Measurements from ENCODE around the gene SIDT1.

Gene SIDT1

GRCh38 chr3:113546414-113546893 is 14.1 kb downstream of the SIDT1 start:
- DNase-seq: no peak

GRCh38 chr3:113548501-113548900 is 16.1 kb downstream of the SIDT1 start:
- DNase-seq: no peak

GRCh38 chr3:113551820-113552219 is 19.5 kb downstream of the SIDT1 start:
- DNase-seq: no peak

DNA sequence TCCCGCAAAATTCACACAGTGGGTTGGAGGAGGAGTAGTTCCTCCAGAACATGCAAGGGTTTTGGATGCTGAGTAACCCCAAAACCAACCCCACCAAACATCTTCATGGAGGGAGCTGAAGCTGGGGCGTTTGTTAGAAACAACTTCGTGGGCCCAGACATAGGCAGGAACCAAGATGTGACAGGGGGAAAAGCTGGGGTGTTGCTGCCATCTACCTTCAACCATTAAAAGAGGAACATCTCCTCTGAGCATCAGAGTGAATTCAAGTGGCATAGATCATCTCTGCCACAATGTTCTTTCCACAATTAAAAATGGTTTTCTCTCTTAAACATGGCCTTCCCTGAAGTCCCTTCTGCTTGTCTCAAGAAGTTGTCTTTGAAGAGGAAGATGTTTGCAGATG is 20.5 kb downstream of the SIDT1 start:
- DNase-seq: no peak

GRCh38 chr3:113555138-113555537 is 22.8 kb downstream of the SIDT1 start:
- DNase-seq: no peak

GRCh38 chr3:113556316-113556945 is 24.1 kb downstream of the SIDT1 start:
- no peak for DNase-seq

GRCh38 chr3:113556946-113557335 is 24.6 kb downstream of the SIDT1 start:
- DNase-seq: no peak

- DNase-seq: no peak
These were observed 25.0 kb downstream of the SIDT1 start for GRCh38 chr3:113557374-113557773.

DNA sequence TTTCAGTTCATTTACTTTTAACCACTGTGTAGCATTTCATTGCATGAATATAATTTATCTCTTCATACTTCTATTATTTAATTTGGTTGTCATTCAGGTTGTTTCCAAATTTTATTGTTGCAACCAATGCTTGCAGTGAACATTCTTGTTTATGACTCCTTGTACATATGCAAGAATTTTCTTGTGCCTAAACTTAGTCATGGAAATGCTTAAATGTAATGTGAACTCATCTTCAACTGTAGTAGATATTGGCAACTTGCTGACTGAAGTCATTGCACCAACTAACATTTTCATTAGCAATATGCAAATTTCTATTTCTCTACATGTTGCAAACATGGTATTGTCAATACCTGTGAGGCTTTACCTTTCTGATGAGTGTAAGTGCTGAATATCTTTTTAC is 26.7 kb downstream of the SIDT1 start:
- DNase-seq: no peak

DNA sequence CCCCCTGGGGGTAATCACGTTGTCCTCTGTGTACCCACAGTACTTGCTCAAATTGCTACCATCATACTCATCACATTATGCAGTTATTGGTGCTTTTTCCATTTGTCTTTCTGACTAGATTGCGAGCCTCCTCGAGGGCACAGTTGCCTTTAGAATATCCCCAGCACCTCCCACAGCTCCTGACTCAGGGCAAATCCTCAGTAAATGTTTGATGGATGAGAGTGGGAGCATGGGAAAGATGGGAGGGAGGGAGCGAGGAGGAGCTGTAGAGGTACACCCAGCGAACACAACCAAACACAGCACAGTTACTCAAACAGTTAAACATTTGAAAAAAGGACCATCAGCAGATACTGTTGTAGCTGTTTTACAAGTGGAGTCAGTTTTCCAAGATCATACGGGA is 27.9 kb downstream of the SIDT1 start:
- DNase-seq: no peak

DNA sequence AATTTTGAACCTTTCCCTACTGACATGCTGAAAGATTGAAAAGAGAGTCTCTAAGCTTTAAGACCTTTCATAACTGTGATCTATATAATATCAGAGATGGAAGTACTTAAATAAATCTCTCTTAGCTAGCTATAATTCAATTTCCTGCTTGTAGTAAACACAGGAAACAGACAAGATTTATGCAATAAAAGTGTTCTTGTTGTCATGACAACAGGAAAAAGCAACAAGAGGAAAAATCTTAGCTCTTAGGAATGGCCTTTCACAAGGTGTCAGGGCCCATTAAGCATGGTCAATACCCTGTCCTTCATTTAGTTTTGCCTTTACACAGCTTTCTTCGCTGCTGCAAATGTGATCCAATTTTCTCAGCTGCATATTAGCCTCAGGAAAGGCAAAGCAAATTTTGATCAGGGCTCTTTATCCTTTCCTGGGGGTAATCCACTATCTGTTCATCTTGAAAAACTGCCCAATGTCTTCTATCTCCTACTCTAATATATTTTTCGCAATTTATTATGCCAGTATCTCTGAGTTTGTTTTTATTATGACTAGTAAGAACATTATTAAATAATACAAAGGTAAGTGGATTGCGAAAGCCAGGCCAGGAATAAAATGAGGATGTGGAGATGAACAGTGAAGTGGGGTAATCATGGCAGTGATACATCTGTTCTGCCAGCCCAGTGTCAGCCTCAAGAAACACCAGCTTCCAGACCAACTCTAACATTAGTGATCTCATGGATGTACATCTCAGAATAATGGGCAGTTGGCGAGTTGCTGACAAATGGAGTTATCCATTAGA is 28.7 kb downstream of the SIDT1 start:
- DNase-seq: no peak

GRCh38 chr3:113565555-113565954 is 33.2 kb downstream of the SIDT1 start:
- no peak for DNase-seq

- no peak for DNase-seq
These were observed 37.8 kb downstream of the SIDT1 start for GRCh38 chr3:113570158-113570557.

- no peak for DNase-seq
These were observed 39.0 kb downstream of the SIDT1 start for GRCh38 chr3:113571360-113571759.

GRCh38 chr3:113573728-113574127 is 41.4 kb downstream of the SIDT1 start:
- no peak for DNase-seq

DNA sequence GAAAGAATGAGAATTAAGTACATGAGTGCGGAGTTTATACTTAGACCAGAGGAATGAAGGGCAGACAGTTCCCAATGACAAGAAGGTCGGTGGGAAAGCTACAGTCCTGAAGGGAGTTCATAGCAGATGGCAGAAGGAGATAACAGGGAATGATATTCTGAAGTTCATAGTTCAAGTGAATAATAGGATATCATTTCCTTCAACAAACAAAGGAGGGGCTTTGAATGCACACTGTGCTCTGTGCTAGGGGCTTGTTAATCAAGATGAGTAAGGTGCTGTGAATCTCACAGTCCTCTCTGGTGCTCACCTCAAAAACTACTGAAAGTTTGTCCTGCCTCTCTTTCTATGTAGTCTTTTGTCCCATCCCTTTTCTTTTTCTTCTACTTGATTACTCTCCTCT is 41.9 kb downstream of the SIDT1 start:
- DNase-seq: no peak

DNA sequence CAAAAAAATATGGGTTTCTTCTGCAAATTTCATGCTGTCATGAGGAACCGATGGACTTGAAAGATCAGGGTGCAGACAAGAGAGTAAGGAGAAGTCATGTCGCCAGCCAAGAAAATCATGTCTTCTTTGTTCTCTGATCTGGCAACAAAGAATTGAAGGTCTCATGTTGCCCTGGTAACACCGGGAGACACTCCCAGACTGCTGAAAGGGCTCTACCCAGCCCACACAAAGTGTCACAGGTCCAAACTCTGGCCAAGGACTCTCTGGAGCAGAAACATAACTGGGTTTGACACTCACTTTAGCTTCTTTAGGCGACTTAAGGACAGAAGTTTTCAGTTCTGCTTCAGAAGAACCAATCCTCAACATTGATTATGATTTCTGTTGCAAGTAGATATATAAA is 42.9 kb downstream of the SIDT1 start:
- DNase-seq: no peak

DNA sequence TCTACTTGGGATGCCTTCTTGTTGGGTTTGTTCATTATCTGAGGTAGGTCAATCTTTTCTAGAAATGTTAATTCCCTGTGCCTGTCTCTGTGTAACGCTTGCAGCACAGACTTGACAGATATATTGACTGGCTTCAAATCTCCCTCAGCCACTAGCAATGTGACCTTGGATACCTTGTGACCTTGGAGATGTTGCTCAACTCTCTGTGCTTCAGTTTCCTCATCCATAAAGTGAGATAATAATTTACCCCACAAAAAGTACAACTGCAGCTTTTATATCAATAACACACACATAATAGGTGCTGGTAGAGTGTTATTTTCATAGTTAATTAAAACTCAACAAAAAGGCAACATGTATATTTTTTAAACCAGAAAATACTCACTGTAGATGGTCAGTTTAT is 52.9 kb downstream of the SIDT1 start:
- DNase-seq: no peak

DNA sequence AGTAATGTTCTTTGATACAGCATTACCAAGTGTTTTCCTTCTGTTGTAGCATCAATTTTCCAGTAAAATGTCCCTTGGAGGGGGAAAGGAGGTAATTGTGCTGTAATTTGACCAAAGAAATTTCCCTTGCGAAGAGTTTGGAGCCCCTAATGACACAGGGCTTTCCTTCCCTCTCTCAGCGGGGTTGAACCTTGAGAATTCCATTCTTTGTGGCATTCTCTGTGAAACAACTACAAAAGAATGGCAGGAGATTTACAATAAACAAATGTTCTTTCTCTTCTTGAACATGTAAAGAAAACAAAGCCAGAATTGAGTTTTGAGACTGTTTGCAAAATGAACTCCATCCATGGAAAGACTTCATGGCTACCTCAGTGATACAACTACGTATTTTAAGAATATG is 53.4 kb downstream of the SIDT1 start:
- DNase-seq: no peak

DNA sequence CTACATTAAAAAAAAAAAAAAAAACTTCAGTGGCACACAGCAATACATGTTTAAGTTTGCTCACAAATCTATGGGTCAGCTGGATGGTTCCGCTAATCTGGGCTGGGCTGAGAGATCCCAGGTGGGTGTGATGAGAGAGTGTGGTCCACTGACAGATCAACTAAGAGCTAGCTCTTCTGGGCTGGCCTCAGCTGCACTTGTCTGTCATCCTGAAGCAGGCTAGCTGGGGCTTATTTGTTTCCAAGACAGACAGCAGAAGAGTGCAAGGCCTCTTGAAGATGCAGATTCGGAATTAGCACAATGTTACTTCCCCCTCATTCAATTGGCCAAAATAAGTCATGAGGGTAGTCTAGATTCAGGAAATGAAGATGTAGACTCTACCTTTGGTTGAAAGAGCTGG is 56.5 kb downstream of the SIDT1 start:
- DNase-seq: no peak

GRCh38 chr3:113589971-113590370 is 57.6 kb downstream of the SIDT1 start:
- no peak for DNase-seq

DNA sequence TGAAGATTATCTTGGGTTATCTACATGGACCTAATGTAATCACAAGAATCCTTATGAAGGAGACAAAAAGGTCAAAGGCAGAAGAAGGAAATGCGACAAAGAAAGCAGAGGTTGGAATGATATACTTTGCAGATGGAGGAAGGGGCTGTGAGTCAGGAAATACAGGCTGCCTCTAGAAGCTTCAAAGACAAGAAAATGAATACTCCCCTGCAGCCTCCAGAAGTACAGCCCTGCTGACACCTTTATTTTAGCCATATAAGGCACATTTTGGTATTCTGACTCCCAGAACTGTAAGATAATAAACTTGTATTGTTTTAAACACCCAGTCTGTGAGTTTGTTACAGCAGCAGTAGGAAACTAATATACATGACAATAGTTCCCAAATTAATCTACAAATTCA is 58.6 kb downstream of the SIDT1 start:
- DNase-seq: no peak

- DNase-seq: no peak
These were observed 61.7 kb downstream of the SIDT1 start for GRCh38 chr3:113594066-113594465.

GRCh38 chr3:113597596-113598354 is 65.4 kb downstream of the SIDT1 start:
- DNase-seq: no peak
